ENCODE data around the gene PARVB. TPM values are rescaled to one million over a fixed set of nuclear protein-coding genes. Genes with fewer than 3 reads are reported as not detected.

The PARVB gene
- total RNA-seq, 1 donor from 2014 or later: 12.7 TPM

- Histone ChIP-seq H3K36me3 (no peaks in the 10 kb centered on the region), H3K4me2 (no peak overlapping the region), H3K4me3 (no peak overlapping the region), H3K27me3 (no peaks in the 10 kb centered on the region), H4K20me1 (ENCODE audit: low read depth) (no peaks in the 10 kb centered on the region), H3K9ac (no peak overlapping the region), H3K27ac (no peak overlapping the region), H3K9me3 (ENCODE audit: low read depth) (no peaks in the 10 kb centered on the region), H3F3A (ENCODE audit: low read depth) (peaks cover 12% of the 10 kb centered on the region), H3K4me1 (peaks cover 9% of the 10 kb centered on the region), H2AFZ (replicated peaks) (no peak overlapping the region), H3K79me2 (ENCODE audit: low read depth) (no peaks in the 10 kb centered on the region)
- Mint-ChIP-seq H3K4me3 (no peak overlapping the region), H3K9me3 (no peaks in the 10 kb centered on the region), H3K36me3 (no peaks in the 10 kb centered on the region), H3K27ac (no peak overlapping the region), H3K4me1 (peaks cover 23% of the 10 kb centered on the region), H3K27me3 (ENCODE audit: insufficient read depth, low read depth) (peaks cover 4% of the 10 kb centered on the region)
- TF ChIP-seq EZH2phosphoT487 (IDR thresholded peaks at IDR 0.05): no peak
- TF ChIP-seq EZH2 (IDR thresholded peaks at IDR 0.05): no peak
- TF ChIP-seq, protein P1, sequence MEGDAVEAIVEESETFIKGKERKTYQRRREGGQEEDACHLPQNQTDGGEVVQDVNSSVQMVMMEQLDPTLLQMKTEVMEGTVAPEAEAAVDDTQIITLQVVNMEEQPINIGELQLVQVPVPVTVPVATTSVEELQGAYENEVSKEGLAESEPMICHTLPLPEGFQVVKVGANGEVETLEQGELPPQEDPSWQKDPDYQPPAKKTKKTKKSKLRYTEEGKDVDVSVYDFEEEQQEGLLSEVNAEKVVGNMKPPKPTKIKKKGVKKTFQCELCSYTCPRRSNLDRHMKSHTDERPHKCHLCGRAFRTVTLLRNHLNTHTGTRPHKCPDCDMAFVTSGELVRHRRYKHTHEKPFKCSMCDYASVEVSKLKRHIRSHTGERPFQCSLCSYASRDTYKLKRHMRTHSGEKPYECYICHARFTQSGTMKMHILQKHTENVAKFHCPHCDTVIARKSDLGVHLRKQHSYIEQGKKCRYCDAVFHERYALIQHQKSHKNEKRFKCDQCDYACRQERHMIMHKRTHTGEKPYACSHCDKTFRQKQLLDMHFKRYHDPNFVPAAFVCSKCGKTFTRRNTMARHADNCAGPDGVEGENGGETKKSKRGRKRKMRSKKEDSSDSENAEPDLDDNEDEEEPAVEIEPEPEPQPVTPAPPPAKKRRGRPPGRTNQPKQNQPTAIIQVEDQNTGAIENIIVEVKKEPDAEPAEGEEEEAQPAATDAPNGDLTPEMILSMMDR (IDR thresholded peaks at IDR 0.05): no peak
- no peak for DNase-seq (ENCODE audit: low spot score)
Measured at GRCh38 chr22:44166498-44167276, 142.6 kb downstream of the PARVB start.

- H3K9me3 ChIP-seq (ENCODE audit: low read depth): no peaks in the 10 kb centered on the region
- H3K9ac ChIP-seq: no peak overlapping the region
- Mint-ChIP-seq H3K9me3 (no peaks in the 10 kb centered on the region), H3K27me3 (ENCODE audit: insufficient read depth, low read depth) (peaks cover 6% of the 10 kb centered on the region), H3K4me3 (no peak overlapping the region), H3K36me3 (no peaks in the 10 kb centered on the region), H3K27ac (no peak overlapping the region), H3K4me1 (peaks cover 28% of the 10 kb centered on the region)
- peaks cover 18% of the 10 kb centered on the region for H3F3A ChIP-seq (ENCODE audit: low read depth)
- TF ChIP-seq EZH2 (IDR thresholded peaks at IDR 0.05): no peak
- TF ChIP-seq, protein P1 (IDR thresholded peaks at IDR 0.05): no peak
- TF ChIP-seq EZH2phosphoT487 (IDR thresholded peaks at IDR 0.05): no peak
- H3K79me2 ChIP-seq (ENCODE audit: low read depth): no peaks in the 10 kb centered on the region
- H3K4me2 ChIP-seq: no peak overlapping the region
- no peak for DNase-seq (ENCODE audit: low spot score)
- H3K4me1 ChIP-seq: peaks cover 16% of the 10 kb centered on the region
- no peak overlapping the region for H3K4me3 ChIP-seq
- H3K27me3 ChIP-seq: no peaks in the 10 kb centered on the region
- no peaks in the 10 kb centered on the region for H3K36me3 ChIP-seq
- H3K27ac ChIP-seq: no peak overlapping the region
- H4K20me1 ChIP-seq (ENCODE audit: low read depth): no peaks in the 10 kb centered on the region
- H2AFZ ChIP-seq (replicated peaks): no peak overlapping the region
Measured at GRCh38 chr22:44167501-44167900, 143.4 kb downstream of the PARVB start.

DNA sequence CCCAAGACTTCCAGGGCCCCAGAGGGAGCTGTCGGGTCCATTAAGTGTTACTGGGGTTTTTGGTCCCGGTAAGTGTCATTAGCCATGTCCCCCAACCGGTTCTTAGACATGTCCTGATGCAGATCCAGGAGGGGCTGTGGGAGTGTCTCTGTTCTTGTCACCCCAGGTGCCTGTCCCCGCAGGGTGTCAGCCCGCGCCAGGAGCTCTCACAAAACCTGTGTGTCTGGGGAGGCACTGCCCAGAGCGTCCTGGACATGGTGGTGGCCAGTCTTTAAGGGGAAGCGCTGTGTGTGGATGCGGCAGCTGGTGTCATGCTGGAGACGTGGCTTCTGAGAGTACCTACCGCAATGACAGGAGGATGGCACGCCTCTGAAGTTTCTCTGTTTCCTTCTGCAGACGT, 144.1 kb downstream of the PARVB start:
- no peak overlapping the region for H3K9ac ChIP-seq
- DNase-seq (ENCODE audit: low spot score): no peak
- Mint-ChIP-seq H3K27ac (no peak overlapping the region), H3K4me3 (no peak overlapping the region), H3K4me1 (peaks cover 35% of the 10 kb centered on the region), H3K27me3 (ENCODE audit: insufficient read depth, low read depth) (peaks cover 7% of the 10 kb centered on the region), H3K9me3 (no peaks in the 10 kb centered on the region), H3K36me3 (no peaks in the 10 kb centered on the region)
- H3K4me1 ChIP-seq: peaks cover 20% of the 10 kb centered on the region
- H2AFZ ChIP-seq (replicated peaks): no peak overlapping the region
- no peak overlapping the region for H3K4me3 ChIP-seq
- TF ChIP-seq EZH2 (IDR thresholded peaks at IDR 0.05): no peak
- no peaks in the 10 kb centered on the region for H4K20me1 ChIP-seq (ENCODE audit: low read depth)
- H3K27ac ChIP-seq: no peak overlapping the region
- H3F3A ChIP-seq (ENCODE audit: low read depth): peaks cover 21% of the 10 kb centered on the region
- H3K9me3 ChIP-seq (ENCODE audit: low read depth): no peaks in the 10 kb centered on the region
- no peaks in the 10 kb centered on the region for H3K79me2 ChIP-seq (ENCODE audit: low read depth)
- no peaks in the 10 kb centered on the region for H3K27me3 ChIP-seq
- H3K36me3 ChIP-seq: no peaks in the 10 kb centered on the region
- H3K4me2 ChIP-seq: no peak overlapping the region

DNA sequence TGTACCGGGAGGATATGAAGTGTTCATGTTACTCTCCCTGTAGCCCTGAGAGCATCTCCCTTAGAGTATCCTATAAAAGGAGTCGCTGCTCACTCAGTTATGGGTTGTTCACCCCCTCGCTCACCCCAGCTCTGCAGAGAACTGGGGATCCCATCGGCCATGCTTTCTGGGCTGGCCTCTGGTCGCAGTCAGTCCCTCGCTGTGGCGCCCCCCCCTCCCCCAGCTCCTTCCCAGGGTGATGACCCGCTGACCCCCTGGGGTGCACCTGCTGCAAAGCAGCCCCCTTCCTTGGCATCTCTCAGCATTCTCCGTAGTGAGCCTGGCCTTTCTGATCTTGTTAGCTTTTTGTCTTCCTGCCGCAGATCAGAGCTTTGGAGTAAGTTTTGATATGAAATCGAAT, 146.4 kb downstream of the PARVB start:
- Histone ChIP-seq H3K4me1 (peaks cover 20% of the 10 kb centered on the region), H3K9me3 (ENCODE audit: low read depth) (no peaks in the 10 kb centered on the region), H3K27me3 (no peaks in the 10 kb centered on the region), H3F3A (ENCODE audit: low read depth) (peaks cover 21% of the 10 kb centered on the region), H3K4me3 (no peak overlapping the region), H3K4me2 (no peak overlapping the region), H3K36me3 (no peaks in the 10 kb centered on the region), H3K79me2 (ENCODE audit: low read depth) (no peaks in the 10 kb centered on the region), H3K27ac (no peak overlapping the region), H4K20me1 (ENCODE audit: low read depth) (no peaks in the 10 kb centered on the region), H2AFZ (replicated peaks) (no peak overlapping the region), H3K9ac (no peak overlapping the region)
- Mint-ChIP-seq H3K36me3 (no peaks in the 10 kb centered on the region), H3K9me3 (no peaks in the 10 kb centered on the region), H3K4me3 (no peak overlapping the region), H3K4me1 (peaks cover 37% of the 10 kb centered on the region), H3K27ac (peak overlapping the region; percentile 53), H3K27me3 (ENCODE audit: insufficient read depth, low read depth) (peaks cover 5% of the 10 kb centered on the region)
- TF ChIP-seq EZH2phosphoT487 (IDR thresholded peaks at IDR 0.05) (no peak), EZH2 (IDR thresholded peaks at IDR 0.05) (no peak)
- TF ChIP-seq, protein P1 (IDR thresholded peaks at IDR 0.05): no peak
- DNase-seq (ENCODE audit: low spot score): no peak

All from neural progenitor cell (in vitro differentiated cells).